ENCODE measurements around the gene MTTP. TPM values are rescaled to one million over a fixed set of nuclear protein-coding genes. Genes with fewer than 3 reads are reported as not detected.

Gene MTTP
- total RNA-seq, 1 experiment from 2014 or later, result 0.20 TPM

- no peak for TF ChIP-seq CEBPB (IDR thresholded peaks at IDR 0.05; ENCODE audit: low read depth)
- TF ChIP-seq REST (IDR thresholded peaks at IDR 0.05; ENCODE audit: low read depth), result no peak
- TF ChIP-seq FOSL1 (IDR thresholded peaks at IDR 0.05; ENCODE audit: low read depth), result no peak
- TF ChIP-seq ZNF274 (IDR thresholded peaks at IDR 0.05; ENCODE audit: low read depth, low read length), result no peak
- TF ChIP-seq POLR2A (IDR thresholded peaks at IDR 0.05; ENCODE audit: borderline replicate concordance, extremely low read depth, insufficient read depth, insufficient read length), result no peak
- TF ChIP-seq ELF1 (IDR thresholded peaks at IDR 0.05; ENCODE audit: borderline replicate concordance, low read depth), result no peak
- TF ChIP-seq ATF3 (IDR thresholded peaks at IDR 0.05), result no peak
- no peak for TF ChIP-seq RAD21 (IDR thresholded peaks at IDR 0.05; ENCODE audit: low read depth)
- Histone ChIP-seq H3K4me1 (ENCODE audit: control insufficient read depth in 1 of 2, insufficient read depth in 2 of 2, low read length in 2 of 2) (no peaks in the 10 kb centered on the region), H3K4me3 (replicated peaks in 1 of 2; ENCODE audit: low read depth in 1 of 2, low read length in 2 of 2) (no peak overlapping the region), H3K27me3 (ENCODE audit: insufficient read depth, low read length) (no peaks in the 10 kb centered on the region), H3K9me3 (ENCODE audit: control insufficient read depth in 1 of 2, insufficient read depth in 1 of 2, low read depth in 1 of 2, low read length in 2 of 2) (no peaks in the 10 kb centered on the region), H3K9ac (ENCODE audit: low read length) (no peak overlapping the region), H3K9me2 (ENCODE audit: insufficient read depth) (no peaks in the 10 kb centered on the region), H2AFZ (ENCODE audit: low read depth, low read length, poor library complexity, severe bottlenecking) (no peak overlapping the region), H3K27ac (ENCODE audit: low read depth, low read length) (no peak overlapping the region), H3K36me3 (ENCODE audit: control insufficient read depth in 1 of 2, insufficient read depth in 2 of 2, low read length in 2 of 2) (no peaks in the 10 kb centered on the region), H3K79me2 (ENCODE audit: insufficient read depth, low read length) (no peaks in the 10 kb centered on the region), H3K4me2 (ENCODE audit: low read length) (no peak overlapping the region), H4K20me1 (ENCODE audit: insufficient read depth) (no peaks in the 10 kb centered on the region)
- CTCF ChIA-PET, result no interaction called here
- ATAC-seq (no peak), DNase-seq (ENCODE audit: low read depth, low spot score) (no peak)
- RAD21 ChIA-PET (ENCODE audit: low non-redundant PET in 1 of 2, low total read pairs in 2 of 2, uncharacterized antibody in 2 of 2, unreplicated experiment in 2 of 2), result no interaction called here
- intact Hi-C loops (cut with micrococcal nuclease), result no loop called here
- POLR2A ChIA-PET, result no interaction called here
- no TSS peak for BruUV-seq (replicated peaks)
Observed at GRCh38 chr4:99624141-99624719, 49.6 kb downstream of the MTTP start.

Measured in HCT116 (cell line).